CD4-positive, alpha-beta T cell treated with Interleukin-17A for 4 hours (primary cell): ENCODE results near the gene AGAP3.

Source experiments
- DNase-seq: peaks from one replicate; pipeline ENCODE4 v3.0.0-alpha.2; 2020; ENCODE audit warnings: mixed read lengths

AGAP3 gene

GRCh38 chr7:151137791-151138152 lies 51.5 kb downstream of the AGAP3 start:
- no peak for DNase-seq

GRCh38 chr7:151138153-151138851 lies 52.0 kb downstream of the AGAP3 start:
- DNase-seq = no peak

- DNase-seq = no peak
Observed at GRCh38 chr7:151139071-151139790, 53.0 kb downstream of the AGAP3 start.

- DNase-seq = no peak
Observed at GRCh38 chr7:151139791-151140190, 53.5 kb downstream of the AGAP3 start.

GRCh38 chr7:151140826-151141225 lies 54.6 kb downstream of the AGAP3 start:
- no peak for DNase-seq

GRCh38 chr7:151141311-151141854 lies 55.1 kb downstream of the AGAP3 start:
- no peak for DNase-seq

- DNase-seq = no peak
Observed at GRCh38 chr7:151141855-151142685, 55.8 kb downstream of the AGAP3 start.

GRCh38 chr7:151142686-151143040 lies 56.4 kb downstream of the AGAP3 start:
- DNase-seq = no peak

GRCh38 chr7:151143261-151144015 lies 57.2 kb downstream of the AGAP3 start:
- DNase-seq = no peak

GRCh38 chr7:151144387-151144786 lies 58.1 kb downstream of the AGAP3 start:
- no peak for DNase-seq

- DNase-seq = no peak
Observed at GRCh38 chr7:151146761-151147160, 60.5 kb downstream of the AGAP3 start.

GRCh38 chr7:151148319-151149259 lies 62.3 kb downstream of the AGAP3 start:
- DNase-seq = no peak

- no peak for DNase-seq
Observed at GRCh38 chr7:151150388-151150787, 64.1 kb downstream of the AGAP3 start.

GRCh38 chr7:151152643-151153513 lies 66.6 kb downstream of the AGAP3 start:
- DNase-seq = no peak

- no peak for DNase-seq
Observed at GRCh38 chr7:151157645-151158329, 71.5 kb downstream of the AGAP3 start.

GRCh38 chr7:151161757-151162156 lies 75.5 kb downstream of the AGAP3 start:
- no peak for DNase-seq

GRCh38 chr7:151166629-151167196 lies 80.4 kb downstream of the AGAP3 start:
- peak; percentile 8 for DNase-seq

- DNase-seq = peak; percentile 20
Observed at GRCh38 chr7:151167197-151167961, 81.1 kb downstream of the AGAP3 start, which contains the start of gene GBX1. Gene GBX1, minus strand, starts transcription at chr7:151167694. Its CDS starts 146 bp downstream, at chr7:151167548.
